Large intestine (tissue), 3 donors: ENCODE measurements around the gene FRK. TPM values are rescaled to one million over a fixed set of nuclear protein-coding genes. Genes with fewer than 3 reads are reported as not detected.

Experiments
- DNase-seq, 2 donors: peaks; one replicate each; pipeline versions ENCODE4 v3.0.0 to v3.0.0-alpha.2; 2013
- H3K27ac ChIP-seq: one replicate; pipeline ENCODE4 v1.5.1; 2013; ENCODE audit warnings: low read length
- H3K27me3 ChIP-seq: 2 replicates; pipeline ENCODE4 v1.6.1; 2013; ENCODE audit warnings: low read length; ENCODE audit not compliant: control insufficient read depth, insufficient read depth
- H3K36me3 ChIP-seq: 2 replicates; pipeline ENCODE4 v1.6.1; 2013; ENCODE audit warnings: low read length; ENCODE audit not compliant: control insufficient read depth, insufficient read depth
- H3K4me1 ChIP-seq: one replicate; pipeline ENCODE4 v1.6.1; 2013; ENCODE audit warnings: low read length; ENCODE audit not compliant: control insufficient read depth, insufficient read depth
- H3K4me3 ChIP-seq: one replicate; pipeline ENCODE4 v1.5.1; 2013; ENCODE audit warnings: low read length
- H3K9me3 ChIP-seq: one replicate; pipeline ENCODE4 v1.6.1; 2013; ENCODE audit warnings: mild to moderate bottlenecking, low read depth, low read length, moderate library complexity; ENCODE audit not compliant: control insufficient read depth
- WGBS: methylation state at CpG from one replicate; pipeline ENCODE4 v1.1.5; 2013; ENCODE audit warnings: low lambda C conversion rate; ENCODE audit not compliant: insufficient coverage; 5-methylcytosine and 5-hydroxymethylcytosine counted together
- polyA plus RNA-seq: library from polyadenylated mRNA; unstranded; fragments of 120-200 nt; gene quantifications from one replicate; pipeline ENCODE4 v1.2.1, GENCODE V29; 2013

Gene FRK
- polyA plus RNA-seq, 1 donor, result 10.7 TPM

GRCh38 chr6:116010386-116010785 is 50.3 kb downstream of the FRK start:
- no peaks in the 10 kb centered on the region for H3K9me3 ChIP-seq
- H3K4me1 ChIP-seq, result peaks cover 34% of the 10 kb centered on the region
- H3K27ac ChIP-seq, result no peak overlapping the region
- H3K27me3 ChIP-seq, result no peaks in the 10 kb centered on the region
- no peak for DNase-seq
- no peak overlapping the region for H3K4me3 ChIP-seq
- no peaks in the 10 kb centered on the region for H3K36me3 ChIP-seq
- WGBS, result no CpG with 5 or more reads among the region's 3 CpGs

- Histone ChIP-seq H3K9me3 (no peaks in the 10 kb centered on the region), H3K36me3 (no peaks in the 10 kb centered on the region), H3K4me1 (peaks cover 27% of the 10 kb centered on the region), H3K27me3 (no peaks in the 10 kb centered on the region), H3K27ac (peak overlapping the region; percentile 35), H3K4me3 (no peak overlapping the region)
- WGBS, result 100% methylated on average over 3 of the region's 6 CpGs
- peak in 1 of 2 donors; percentile 32 for DNase-seq
Observed at GRCh38 chr6:116008470-116009243, 52.0 kb downstream of the FRK start.

GRCh38 chr6:116004841-116005815 is 55.6 kb downstream of the FRK start:
- Histone ChIP-seq H3K4me1 (peaks cover 5% of the 10 kb centered on the region), H3K9me3 (no peaks in the 10 kb centered on the region), H3K4me3 (no peak overlapping the region), H3K27ac (no peak overlapping the region), H3K36me3 (peaks cover 10% of the 10 kb centered on the region), H3K27me3 (no peaks in the 10 kb centered on the region)
- WGBS, result 100% methylated on average over 1 of the region's 4 CpGs
- DNase-seq, result no peak

- no peak for DNase-seq
- H3K4me3 ChIP-seq, result no peak overlapping the region
- 100% methylated on average over 1 of the region's 3 CpGs for WGBS
- no peak overlapping the region for H3K27ac ChIP-seq
- H3K27me3 ChIP-seq, result no peaks in the 10 kb centered on the region
- no peaks in the 10 kb centered on the region for H3K9me3 ChIP-seq
- H3K36me3 ChIP-seq, result peaks cover 10% of the 10 kb centered on the region
- peaks cover 4% of the 10 kb centered on the region for H3K4me1 ChIP-seq
Observed at GRCh38 chr6:116003668-116004067, 57.0 kb downstream of the FRK start.

- H3K4me1 ChIP-seq, result peaks cover 2% of the 10 kb centered on the region
- WGBS, result 86% methylated on average over 1 of the region's 5 CpGs
- no peaks in the 10 kb centered on the region for H3K27me3 ChIP-seq
- no peak overlapping the region for H3K4me3 ChIP-seq
- no peak for DNase-seq
- H3K36me3 ChIP-seq, result peaks cover 10% of the 10 kb centered on the region
- H3K9me3 ChIP-seq, result no peaks in the 10 kb centered on the region
- H3K27ac ChIP-seq, result no peak overlapping the region
Observed at GRCh38 chr6:116002756-116003155, 57.9 kb downstream of the FRK start.

GRCh38 chr6:115999235-115999634 is 61.5 kb downstream of the FRK start:
- no peak overlapping the region for H3K27ac ChIP-seq
- H3K36me3 ChIP-seq, result peaks cover 10% of the 10 kb centered on the region
- no peak overlapping the region for H3K4me3 ChIP-seq
- no CpG with 5 or more reads among the region's 3 CpGs for WGBS
- no peaks in the 10 kb centered on the region for H3K9me3 ChIP-seq
- peaks cover 9% of the 10 kb centered on the region for H3K4me1 ChIP-seq
- no peaks in the 10 kb centered on the region for H3K27me3 ChIP-seq
- no peak for DNase-seq

- Histone ChIP-seq H3K4me3 (no peak overlapping the region), H3K9me3 (no peaks in the 10 kb centered on the region), H3K4me1 (peaks cover 9% of the 10 kb centered on the region), H3K27me3 (no peaks in the 10 kb centered on the region), H3K27ac (peak overlapping the region; percentile 48), H3K36me3 (peaks cover 9% of the 10 kb centered on the region)
- 43% methylated on average over 2 of the region's 5 CpGs for WGBS
- DNase-seq, result peak; percentile 35 to 60
Observed at GRCh38 chr6:115997990-115998585, 62.6 kb downstream of the FRK start.

GRCh38 chr6:115986026-115986425 is 74.7 kb downstream of the FRK start:
- no peaks in the 10 kb centered on the region for H3K27me3 ChIP-seq
- H3K4me1 ChIP-seq, result peaks cover 7% of the 10 kb centered on the region
- WGBS, result no CpG with 5 or more reads among the region's 2 CpGs
- no peak for DNase-seq
- no peak overlapping the region for H3K4me3 ChIP-seq
- H3K36me3 ChIP-seq, result no peaks in the 10 kb centered on the region
- H3K9me3 ChIP-seq, result peaks cover 6% of the 10 kb centered on the region
- H3K27ac ChIP-seq, result no peak overlapping the region

- 100% methylated on average over 2 of the region's 2 CpGs for WGBS
- H3K27ac ChIP-seq, result no peak overlapping the region
- H3K9me3 ChIP-seq, result no peaks in the 10 kb centered on the region
- H3K4me1 ChIP-seq, result peaks cover 7% of the 10 kb centered on the region
- no peak for DNase-seq
- no peak overlapping the region for H3K4me3 ChIP-seq
- H3K27me3 ChIP-seq, result no peaks in the 10 kb centered on the region
- no peaks in the 10 kb centered on the region for H3K36me3 ChIP-seq
Observed at GRCh38 chr6:115984809-115985208, 75.9 kb downstream of the FRK start.

GRCh38 chr6:115983998-115984397 is 76.7 kb downstream of the FRK start:
- Histone ChIP-seq H3K4me3 (no peak overlapping the region), H3K36me3 (no peaks in the 10 kb centered on the region), H3K27ac (no peak overlapping the region), H3K9me3 (no peaks in the 10 kb centered on the region), H3K4me1 (peaks cover 7% of the 10 kb centered on the region), H3K27me3 (no peaks in the 10 kb centered on the region)
- DNase-seq, result no peak
- WGBS, result 60% methylated on average over 3 of the region's 4 CpGs
